Fibroblast of lung (primary cell): ENCODE results near the gene MGAT4A.

Source experiments
- CTCF ChIP-seq, 2 donors: IDR thresholded peaks in 1 of 2; conservative IDR thresholded peaks in 1 of 2; 1 replicate in 1 of 2; 2 replicates in 1 of 2; pipeline ENCODE4 v1.5.1; 2011 to 2012; ENCODE audit warnings: low read length in 2 of 2, control low read depth in 1 of 2, inconsistent platforms in 1 of 2, low read depth in 1 of 2, mild to moderate bottlenecking in 1 of 2
- EZH2 ChIP-seq: IDR thresholded peaks from 2 replicates; pipeline ENCODE4 v1.5.1; 2012; ENCODE audit warnings: low read length, control low read depth, mild to moderate bottlenecking; ENCODE audit errors: missing control alignments

GRCh38 chr2:98716786-98717185, 14.1 kb downstream of the MGAT4A start:
- TF ChIP-seq CTCF (conservative IDR thresholded peaks at IDR 0.05 in 1 of 2, IDR thresholded peaks at IDR 0.05 in 1 of 2; ENCODE audit: low read depth in 1 of 2, low read length in 2 of 2) (no peak), EZH2 (no peak)
